ENCODE data around the gene MAPK8.

DNA sequence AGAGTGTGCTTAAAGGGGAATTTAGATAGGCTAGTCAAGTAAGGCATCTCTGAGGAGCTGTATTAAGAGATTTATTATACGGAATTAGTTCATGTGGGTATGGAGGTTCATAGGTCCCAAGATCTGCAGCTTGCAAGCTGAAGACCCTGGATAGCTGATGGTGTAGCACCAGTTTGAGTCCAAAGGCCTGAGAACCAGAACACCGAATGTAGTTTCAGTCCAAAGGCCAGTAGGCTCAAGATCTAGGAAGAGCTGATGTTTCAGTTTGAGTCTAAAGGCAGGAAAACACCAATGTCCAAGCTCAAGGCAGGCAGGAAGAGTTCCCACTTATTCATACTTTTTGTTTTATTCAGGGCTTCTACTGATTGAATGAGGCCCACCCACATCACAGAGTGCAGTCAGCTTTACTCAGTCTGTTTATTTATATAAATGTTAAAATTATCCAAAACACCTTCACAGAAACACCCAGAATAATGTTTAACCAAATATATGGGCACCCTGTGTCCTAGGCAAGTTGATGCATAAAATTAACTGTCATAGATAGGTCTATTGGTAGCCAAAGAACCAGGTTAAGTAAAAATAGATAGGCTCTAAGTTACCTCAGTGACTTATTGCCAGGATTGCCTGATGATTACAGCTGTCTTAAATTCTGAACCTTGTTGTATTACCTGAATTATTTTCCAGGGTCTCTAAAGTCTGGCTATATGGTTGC, 83.5 kb downstream of the MAPK8 start:
- TF ChIP-seq POLR2AphosphoS5 (IDR thresholded peaks at IDR 0.05) (no peak), POLR2A (IDR thresholded peaks at IDR 0.05) (no peak), EP300 (IDR thresholded peaks at IDR 0.05) (no peak)
- TF ChIP-seq, protein P1, sequence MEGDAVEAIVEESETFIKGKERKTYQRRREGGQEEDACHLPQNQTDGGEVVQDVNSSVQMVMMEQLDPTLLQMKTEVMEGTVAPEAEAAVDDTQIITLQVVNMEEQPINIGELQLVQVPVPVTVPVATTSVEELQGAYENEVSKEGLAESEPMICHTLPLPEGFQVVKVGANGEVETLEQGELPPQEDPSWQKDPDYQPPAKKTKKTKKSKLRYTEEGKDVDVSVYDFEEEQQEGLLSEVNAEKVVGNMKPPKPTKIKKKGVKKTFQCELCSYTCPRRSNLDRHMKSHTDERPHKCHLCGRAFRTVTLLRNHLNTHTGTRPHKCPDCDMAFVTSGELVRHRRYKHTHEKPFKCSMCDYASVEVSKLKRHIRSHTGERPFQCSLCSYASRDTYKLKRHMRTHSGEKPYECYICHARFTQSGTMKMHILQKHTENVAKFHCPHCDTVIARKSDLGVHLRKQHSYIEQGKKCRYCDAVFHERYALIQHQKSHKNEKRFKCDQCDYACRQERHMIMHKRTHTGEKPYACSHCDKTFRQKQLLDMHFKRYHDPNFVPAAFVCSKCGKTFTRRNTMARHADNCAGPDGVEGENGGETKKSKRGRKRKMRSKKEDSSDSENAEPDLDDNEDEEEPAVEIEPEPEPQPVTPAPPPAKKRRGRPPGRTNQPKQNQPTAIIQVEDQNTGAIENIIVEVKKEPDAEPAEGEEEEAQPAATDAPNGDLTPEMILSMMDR (IDR thresholded peaks at IDR 0.05), result no peak

Data from suprapubic skin (tissue), 4 donors.